Diencephalon (tissue), 1 donor: ENCODE results near the gene PUS10. TPM values are rescaled to one million over a fixed set of nuclear protein-coding genes. Genes with fewer than 3 reads are reported as not detected.

Source experiments
- small RNA-seq: library from RNA; depleted of rRNA; stranded (forward); fragments of <200 nt; gene quantifications from one replicate; pipeline ENCODE3, GENCODE V24; 2014
- total RNA-seq: library from RNA; depleted of rRNA; stranded (reverse); fragments of >200 nt; gene quantifications from one replicate; pipeline ENCODE4 v1.2.3, GENCODE V29; 2014

The PUS10 gene, protein sequence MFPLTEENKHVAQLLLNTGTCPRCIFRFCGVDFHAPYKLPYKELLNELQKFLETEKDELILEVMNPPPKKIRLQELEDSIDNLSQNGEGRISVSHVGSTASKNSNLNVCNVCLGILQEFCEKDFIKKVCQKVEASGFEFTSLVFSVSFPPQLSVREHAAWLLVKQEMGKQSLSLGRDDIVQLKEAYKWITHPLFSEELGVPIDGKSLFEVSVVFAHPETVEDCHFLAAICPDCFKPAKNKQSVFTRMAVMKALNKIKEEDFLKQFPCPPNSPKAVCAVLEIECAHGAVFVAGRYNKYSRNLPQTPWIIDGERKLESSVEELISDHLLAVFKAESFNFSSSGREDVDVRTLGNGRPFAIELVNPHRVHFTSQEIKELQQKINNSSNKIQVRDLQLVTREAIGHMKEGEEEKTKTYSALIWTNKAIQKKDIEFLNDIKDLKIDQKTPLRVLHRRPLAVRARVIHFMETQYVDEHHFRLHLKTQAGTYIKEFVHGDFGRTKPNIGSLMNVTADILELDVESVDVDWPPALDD
- 5.8 TPM for total RNA-seq

DNA sequence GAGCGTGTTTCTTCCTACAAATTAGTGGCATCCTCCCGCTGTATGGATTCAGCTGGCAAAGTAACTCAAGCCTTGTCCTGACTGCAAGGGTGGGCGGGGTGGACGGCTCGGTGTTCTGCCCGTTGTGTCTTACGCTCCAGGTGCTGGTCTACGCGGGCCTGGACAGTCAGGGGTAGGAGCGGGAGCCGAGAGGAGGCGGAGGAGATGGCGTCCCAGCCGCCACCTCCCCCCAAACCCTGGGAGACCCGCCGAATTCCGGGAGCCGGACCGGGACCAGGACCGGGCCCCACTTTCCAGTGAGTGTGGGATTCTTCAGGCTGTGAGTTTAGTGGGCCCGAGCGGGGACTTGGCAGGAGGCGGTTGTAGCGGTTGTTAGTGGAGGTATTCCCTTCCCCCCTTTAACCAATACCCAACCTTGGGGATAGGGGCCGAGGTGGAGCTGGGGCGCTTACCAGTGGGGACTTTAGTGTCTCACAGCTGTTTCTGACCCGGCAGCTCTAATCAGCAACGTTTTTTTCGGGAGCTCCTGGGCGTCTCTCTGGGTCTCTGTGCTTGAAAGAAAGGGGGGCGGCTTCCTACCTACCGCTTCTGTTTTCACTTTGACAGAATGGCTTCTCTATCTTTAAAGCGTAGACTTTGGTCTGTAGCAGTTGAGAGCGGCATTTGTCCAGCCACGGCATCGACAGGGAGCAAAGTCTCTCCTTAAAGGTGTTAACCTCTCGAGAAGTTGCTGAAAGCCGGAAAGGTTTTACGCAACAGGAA is at the start of gene PUS10, which contains the start of gene PEX13:
TSS of gene PUS10 (minus strand) at position 700 of the 762 bp plus-strand sequence. CDS start 6,365 bp downstream, outside the sequence.
TSS of gene PEX13 (plus strand) at position 165 of the 762 bp plus-strand sequence. CDS start at position 205, 40 bp downstream.

DNA sequence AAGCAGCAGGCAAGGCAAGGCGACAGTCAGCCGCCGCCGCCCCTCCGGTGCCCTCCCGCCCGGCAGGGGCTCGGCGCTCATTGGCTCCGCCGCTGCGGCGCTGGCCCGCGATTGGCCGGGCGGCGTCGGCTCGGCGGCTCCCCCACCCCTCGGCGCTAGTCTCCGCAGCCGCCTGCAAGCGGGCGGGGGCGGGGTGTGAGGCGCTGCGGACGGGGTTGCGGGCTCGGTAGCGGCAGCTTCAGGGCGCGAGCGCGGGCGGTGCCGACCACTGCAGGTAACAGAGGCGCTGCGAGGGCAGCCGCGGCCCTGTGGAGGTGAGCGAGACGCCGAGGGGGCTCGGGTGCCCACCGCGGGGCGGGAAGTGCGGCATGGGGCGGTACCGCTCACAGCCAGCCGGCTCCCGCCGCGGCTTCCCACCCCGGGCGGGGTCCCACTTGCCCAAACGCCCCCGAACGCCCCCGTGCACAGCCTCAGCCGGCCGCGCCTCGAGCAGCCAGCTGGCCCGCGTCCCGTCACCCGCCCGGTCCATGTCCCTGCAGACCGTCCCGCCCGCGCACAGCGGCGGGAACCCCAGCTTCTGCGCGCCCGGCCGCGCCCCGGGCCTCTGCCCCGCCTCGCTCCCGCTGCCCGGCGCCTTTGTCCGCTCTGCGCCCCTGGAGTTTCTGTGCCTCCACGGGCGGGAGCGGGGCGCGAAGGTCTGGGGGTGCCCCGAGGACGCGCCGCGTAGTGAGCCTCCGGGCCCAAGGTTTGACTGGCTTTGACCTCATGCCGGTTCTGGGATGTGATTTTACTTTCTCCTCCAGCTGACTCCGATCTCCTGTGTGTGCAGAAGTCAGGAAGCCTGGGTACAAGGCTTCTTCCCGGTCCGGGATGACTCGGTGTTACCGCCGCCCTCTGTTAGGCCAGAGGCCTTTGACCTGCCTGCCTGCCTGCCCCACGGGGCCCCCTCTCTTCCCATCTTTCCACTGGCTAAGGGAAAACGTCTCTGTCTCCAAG is 48.0 kb upstream of the PUS10 start, which contains the start of gene SANBR:
TSS of gene SANBR (plus strand) at position 158 of the 996 bp plus-strand sequence. CDS start 4,480 bp downstream, outside the sequence.

Small RNAs within 50 kb of the gene (small RNA-seq; reads per million reads assigned to genes)
- gene RNA5SP95 (not detected), gene RNU4-51P (not detected)

Other genes starting within 250 kb of the PUS10 start
- 7.4 TPM for gene REL, start 136.7 kb downstream of the PUS10 start, total RNA-seq
- gene PEX13, start 535 bp downstream of the PUS10 start, total RNA-seq = 61.1 TPM
- 87.2 TPM for gene SANBR, start 47.6 kb upstream of the PUS10 start, total RNA-seq
- gene C2orf74, start 143.9 kb upstream of the PUS10 start, total RNA-seq = 12.0 TPM